Right atrium auricular region (tissue), 2 donors: ENCODE data around the gene GRHL3. TPM values are rescaled to one million over a fixed set of nuclear protein-coding genes. Genes with fewer than 3 reads are reported as not detected.
"Not testable (repeated sequence)": the region's sequence is repeated elsewhere in the genome, so short reads cannot be mapped to it uniquely, and the experiment has no call there.

Source experiments
- DNase-seq: peaks from one replicate; pipeline ENCODE4 v3.0.0-alpha.2; 2019; ENCODE audit warnings: low spot score
- H3K27ac ChIP-seq, 2 donors: fragments of 200-600 bp; sonication (generic); 1 replicate in 1 of 2; 2 replicates in 1 of 2; pipeline ENCODE4 v1.5.1; 2016 to 2019
- H3K27me3 ChIP-seq, 2 donors: fragments of 200-600 bp; sonication (generic); one replicate each; pipeline versions ENCODE4 v1.5.1 to v1.6.0; 2017 to 2019
- H3K36me3 ChIP-seq: fragments of 200-600 bp; sonication (generic); one replicate; pipeline ENCODE4 v1.5.1; 2016
- H3K4me1 ChIP-seq, 2 donors: fragments of 200-600 bp; sonication (generic); one replicate each; pipeline versions ENCODE4 v1.5.1 to v1.6.0; 2017 to 2019
- H3K4me3 ChIP-seq, 2 donors: fragments of 200-600 bp; sonication (generic); 1 replicate in 1 of 2; 2 replicates in 1 of 2; pipeline ENCODE4 v1.5.1; 2017 to 2019; ENCODE audit warnings: mild to moderate bottlenecking in 1 of 2, moderate library complexity in 1 of 2
- H3K9me3 ChIP-seq, 2 donors: fragments of 200-600 bp; sonication (generic); one replicate each; pipeline ENCODE4 v1.5.1; 2019
- CTCF ChIP-seq, 2 donors: fragments of 200-600 bp; sonication (generic); IDR thresholded peaks; one replicate each; pipeline ENCODE4 v1.5.1; 2019; ENCODE audit warnings: antibody characterized with exemption in 2 of 2
- total RNA-seq, 2 donors: library from RNA; depleted of rRNA; stranded (reverse); fragments of >200 nt; gene quantifications; one replicate each; pipeline ENCODE4 v1.1.0, GENCODE V29; 2016

Gene GRHL3
- under 1 TPM in 1 of 2 donors, not detected in 1; 0.24 TPM for total RNA-seq

- Histone ChIP-seq H3K4me1 (peaks cover 0 to 24% of the 10 kb centered on the region in 2 donors), H3K27ac (no peak within 1 kb of the TSS), H3K4me3 (no peak within 1 kb of the TSS), H3K9me3 (no peaks in the 10 kb centered on the region), H3K27me3 (no peaks in the 10 kb centered on the region), H3K36me3 (no peaks in the 10 kb centered on the region)
- no peak for DNase-seq
- TF ChIP-seq CTCF (IDR thresholded peaks at IDR 0.05), result no peak
Observed at GRCh38 chr1:24319312-24319863, at the start of gene GRHL3. TSS of gene GRHL3 (plus strand) at chr1:24319357. CDS start at chr1:24319552, 195 bp downstream.

GRCh38 chr1:24274203-24275103 is 44.7 kb upstream of the GRHL3 start:
- H3K36me3 ChIP-seq, H3K4me1 ChIP-seq, H3K27me3 ChIP-seq, H3K27ac ChIP-seq, H3K9me3 ChIP-seq, DNase-seq, H3K4me3 ChIP-seq: not testable (repeated sequence)

- DNase-seq, result no peak
- Histone ChIP-seq H3K27ac (no peak overlapping the region), H3K9me3 (peaks cover 0 to 2% of the 10 kb centered on the region in 2 donors), H3K36me3 (no peaks in the 10 kb centered on the region), H3K27me3 (no peaks in the 10 kb centered on the region), H3K4me1 (no peaks in the 10 kb centered on the region), H3K4me3 (no peak overlapping the region)
- TF ChIP-seq CTCF (IDR thresholded peaks at IDR 0.05), result no peak
Observed at GRCh38 chr1:24275104-24275410, 44.1 kb upstream of the GRHL3 start.

- Histone ChIP-seq H3K36me3 (no peaks in the 10 kb centered on the region), H3K27me3 (no peaks in the 10 kb centered on the region), H3K4me1 (no peaks in the 10 kb centered on the region), H3K9me3 (no peaks in the 10 kb centered on the region), H3K4me3 (no peak overlapping the region), H3K27ac (no peak overlapping the region)
- DNase-seq, result no peak
- no peak for TF ChIP-seq CTCF (IDR thresholded peaks at IDR 0.05)
Observed at GRCh38 chr1:24275510-24275909, 43.6 kb upstream of the GRHL3 start.

GRCh38 chr1:24276791-24277190 is 42.4 kb upstream of the GRHL3 start:
- TF ChIP-seq CTCF (IDR thresholded peaks at IDR 0.05), result no peak
- Histone ChIP-seq H3K4me3 (no peak overlapping the region), H3K36me3 (no peaks in the 10 kb centered on the region), H3K27me3 (no peaks in the 10 kb centered on the region), H3K4me1 (no peaks in the 10 kb centered on the region), H3K27ac (no peak overlapping the region), H3K9me3 (no peaks in the 10 kb centered on the region)
- DNase-seq, result no peak

- no peak overlapping the region for H3K27ac ChIP-seq
- no peaks in the 10 kb centered on the region for H3K9me3 ChIP-seq
- no peaks in the 10 kb centered on the region for H3K4me1 ChIP-seq
- H3K4me3 ChIP-seq, result no peak overlapping the region
- peak; percentile 34 for DNase-seq
- TF ChIP-seq CTCF (IDR thresholded peaks at IDR 0.05), result no peak
- no peaks in the 10 kb centered on the region for H3K36me3 ChIP-seq
- no peaks in the 10 kb centered on the region for H3K27me3 ChIP-seq
Observed at GRCh38 chr1:24277420-24278169, 41.6 kb upstream of the GRHL3 start.
